ENCODE measurements around the gene OR3A3. TPM values are rescaled to one million over a fixed set of nuclear protein-coding genes. Genes with fewer than 3 reads are reported as not detected.
"Not testable (repeated sequence)": the region's sequence is repeated elsewhere in the genome, so short reads cannot be mapped to it uniquely, and the experiment has no call there.

The OR3A3 gene
- total RNA-seq (not detected in 2 replicates), polyA plus RNA-seq (not detected in 2 replicates)

GRCh38 chr17:3411070-3411469, at the start of gene OR3A3:
Gene OR3A3 (plus strand): TSS chr17:3411370.
- Histone ChIP-seq H3K27ac (no peak within 1 kb of the TSS), H3K36me3 (no peaks in the 10 kb centered on the region), H3K9me3 (ENCODE audit: low read depth) (no peaks in the 10 kb centered on the region), H3K4me3 (no peak within 1 kb of the TSS), H3K4me1 (ENCODE audit: low read depth) (no peaks in the 10 kb centered on the region), H3K27me3 (no peaks in the 10 kb centered on the region)
- DNase-seq (ENCODE audit: low read depth in 1 of 2, low spot score in 1 of 2) = no peak
- TF ChIP-seq, protein P1, sequence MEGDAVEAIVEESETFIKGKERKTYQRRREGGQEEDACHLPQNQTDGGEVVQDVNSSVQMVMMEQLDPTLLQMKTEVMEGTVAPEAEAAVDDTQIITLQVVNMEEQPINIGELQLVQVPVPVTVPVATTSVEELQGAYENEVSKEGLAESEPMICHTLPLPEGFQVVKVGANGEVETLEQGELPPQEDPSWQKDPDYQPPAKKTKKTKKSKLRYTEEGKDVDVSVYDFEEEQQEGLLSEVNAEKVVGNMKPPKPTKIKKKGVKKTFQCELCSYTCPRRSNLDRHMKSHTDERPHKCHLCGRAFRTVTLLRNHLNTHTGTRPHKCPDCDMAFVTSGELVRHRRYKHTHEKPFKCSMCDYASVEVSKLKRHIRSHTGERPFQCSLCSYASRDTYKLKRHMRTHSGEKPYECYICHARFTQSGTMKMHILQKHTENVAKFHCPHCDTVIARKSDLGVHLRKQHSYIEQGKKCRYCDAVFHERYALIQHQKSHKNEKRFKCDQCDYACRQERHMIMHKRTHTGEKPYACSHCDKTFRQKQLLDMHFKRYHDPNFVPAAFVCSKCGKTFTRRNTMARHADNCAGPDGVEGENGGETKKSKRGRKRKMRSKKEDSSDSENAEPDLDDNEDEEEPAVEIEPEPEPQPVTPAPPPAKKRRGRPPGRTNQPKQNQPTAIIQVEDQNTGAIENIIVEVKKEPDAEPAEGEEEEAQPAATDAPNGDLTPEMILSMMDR (IDR thresholded peaks at IDR 0.05; ENCODE audit: low read depth, low read length) = no peak

DNA sequence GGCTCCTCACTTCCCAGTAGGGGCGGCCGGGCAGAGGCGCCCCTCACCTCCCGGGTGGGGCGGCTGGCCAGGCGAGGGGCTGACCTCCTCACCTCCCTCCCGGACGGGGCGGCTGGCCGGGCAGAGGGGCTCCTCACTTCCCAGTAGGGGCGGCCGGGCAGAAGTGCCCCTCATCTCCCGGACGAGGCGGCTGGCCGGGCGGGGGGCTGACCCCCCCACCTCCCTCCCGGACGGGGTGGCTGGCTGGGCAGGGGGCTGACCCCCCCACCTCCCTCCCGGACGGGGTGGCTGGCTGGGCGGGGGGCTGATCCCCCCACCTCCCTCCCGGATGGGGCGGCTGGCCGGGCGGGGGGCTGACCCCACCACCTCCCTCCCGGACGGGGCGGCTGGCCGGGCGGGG, 40.0 kb upstream of the OR3A3 start:
- not testable (repeated sequence) for H3K27me3 ChIP-seq, H3K36me3 ChIP-seq

DNA sequence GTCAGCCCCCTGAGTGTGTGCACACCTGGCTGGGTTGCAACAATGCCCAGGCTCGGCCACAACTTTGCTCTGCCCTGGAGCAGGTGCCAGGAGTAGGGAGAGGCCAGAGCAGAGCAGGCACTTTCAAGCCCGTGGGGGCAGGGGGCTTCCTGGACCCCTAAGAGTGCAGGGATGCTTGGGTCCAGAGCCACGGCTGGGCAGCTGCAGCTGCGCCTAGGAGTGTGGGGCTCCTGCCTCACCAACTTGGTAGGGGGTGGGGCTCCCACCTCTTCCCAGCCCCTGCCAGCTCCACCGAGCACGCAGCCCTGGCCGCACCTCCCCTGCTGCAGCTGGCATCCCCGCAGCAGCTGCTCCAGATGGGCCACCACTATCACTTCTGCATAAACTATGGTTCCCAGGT, 32.8 kb upstream of the OR3A3 start:
- no peak overlapping the region for H3K27ac ChIP-seq
- no peak overlapping the region for H3K4me3 ChIP-seq
- TF ChIP-seq, protein P1 (IDR thresholded peaks at IDR 0.05; ENCODE audit: low read depth, low read length) = no peak
- no peak for DNase-seq (ENCODE audit: low read depth in 1 of 2, low spot score in 1 of 2)
- no peaks in the 10 kb centered on the region for H3K36me3 ChIP-seq
- no peaks in the 10 kb centered on the region for H3K4me1 ChIP-seq (ENCODE audit: low read depth)
- no peaks in the 10 kb centered on the region for H3K9me3 ChIP-seq (ENCODE audit: low read depth)
- no peaks in the 10 kb centered on the region for H3K27me3 ChIP-seq

More for the DNA sequence above, 40.0 kb upstream of the OR3A3 start:
- H3K4me1 ChIP-seq (ENCODE audit: low read depth); H3K27ac ChIP-seq; H3K9me3 ChIP-seq (ENCODE audit: low read depth); H3K4me3 ChIP-seq; DNase-seq (ENCODE audit: low read depth in 1 of 2, low spot score in 1 of 2): not testable (repeated sequence)

- H3K9me3 ChIP-seq (ENCODE audit: low read depth) = no peaks in the 10 kb centered on the region
- no peaks in the 10 kb centered on the region for H3K36me3 ChIP-seq
- H3K4me3 ChIP-seq = no peak overlapping the region
- H3K4me1 ChIP-seq (ENCODE audit: low read depth) = no peaks in the 10 kb centered on the region
- TF ChIP-seq, protein P1 (IDR thresholded peaks at IDR 0.05; ENCODE audit: low read depth, low read length) = no peak
- no peak for DNase-seq (ENCODE audit: low read depth in 1 of 2, low spot score in 1 of 2)
- no peaks in the 10 kb centered on the region for H3K27me3 ChIP-seq
- no peak overlapping the region for H3K27ac ChIP-seq
Observed at GRCh38 chr17:3381957-3382356, 29.2 kb upstream of the OR3A3 start.

- no peak within 1 kb of the TSS for H3K4me3 ChIP-seq
- H3K36me3 ChIP-seq = no peaks in the 10 kb centered on the region
- DNase-seq (ENCODE audit: low read depth in 1 of 2, low spot score in 1 of 2) = no peak
- TF ChIP-seq, protein P1 (IDR thresholded peaks at IDR 0.05; ENCODE audit: low read depth, low read length) = no peak
- no peak within 1 kb of the TSS for H3K27ac ChIP-seq
- H3K27me3 ChIP-seq = no peaks in the 10 kb centered on the region
- no peaks in the 10 kb centered on the region for H3K9me3 ChIP-seq (ENCODE audit: low read depth)
- H3K4me1 ChIP-seq (ENCODE audit: low read depth) = no peaks in the 10 kb centered on the region
Observed at GRCh38 chr17:3385869-3386816, 25.0 kb upstream of the OR3A3 start, which contains the start of gene OR3A2. Gene OR3A2 (minus strand): TSS chr17:3386308.

- DNase-seq (ENCODE audit: low read depth in 1 of 2, low spot score in 1 of 2) = no peak
- no peak overlapping the region for H3K27ac ChIP-seq
- H3K4me1 ChIP-seq (ENCODE audit: low read depth) = no peaks in the 10 kb centered on the region
- H3K36me3 ChIP-seq = no peaks in the 10 kb centered on the region
- TF ChIP-seq, protein P1 (IDR thresholded peaks at IDR 0.05; ENCODE audit: low read depth, low read length) = no peak
- H3K4me3 ChIP-seq = no peak overlapping the region
- H3K27me3 ChIP-seq = no peaks in the 10 kb centered on the region
- no peaks in the 10 kb centered on the region for H3K9me3 ChIP-seq (ENCODE audit: low read depth)
Observed at GRCh38 chr17:3389791-3390190, 21.4 kb upstream of the OR3A3 start.

GRCh38 chr17:3397801-3398200, 13.4 kb upstream of the OR3A3 start:
- H3K9me3 ChIP-seq (ENCODE audit: low read depth); H3K27me3 ChIP-seq; H3K36me3 ChIP-seq; DNase-seq (ENCODE audit: low read depth in 1 of 2, low spot score in 1 of 2); H3K4me1 ChIP-seq (ENCODE audit: low read depth); H3K4me3 ChIP-seq; H3K27ac ChIP-seq: not testable (repeated sequence)

Measured in cardiac muscle cell (in vitro differentiated cells and primary cell).